ENCODE data around the gene PARL. TPM values are rescaled to one million over a fixed set of nuclear protein-coding genes. Genes with fewer than 3 reads are reported as not detected.
"Not testable (repeated sequence)": the region's sequence is repeated elsewhere in the genome, so short reads cannot be mapped to it uniquely, and the experiment has no call there.

Gene PARL
- total and polyA plus RNA-seq, 9 donors: 25.2 to 42.0 (median 34.1) TPM

GRCh38 chr3:183892610-183893214 is 8.0 kb upstream of the PARL start:
- Histone ChIP-seq H3K36me3 (ENCODE audit: control insufficient read depth, insufficient read depth, low read length) (no peaks in the 10 kb centered on the region), H3K4me1 (ENCODE audit: control insufficient read depth, insufficient read depth, low read length) (no peaks in the 10 kb centered on the region), H3K27ac (ENCODE audit: low read length) (no peak overlapping the region), H3K27me3 (ENCODE audit: control insufficient read depth, insufficient read depth, low read length) (peaks cover 8% of the 10 kb centered on the region), H3K9me3 (replicated peaks; ENCODE audit: control insufficient read depth, low read depth, low read length) (no peaks in the 10 kb centered on the region), H3K4me3 (ENCODE audit: low read length) (no peak overlapping the region)
- no peak for DNase-seq
- 73% methylated on average over 6 of the region's 9 CpGs for WGBS (ENCODE audit: insufficient coverage)

- no peaks in the 10 kb centered on the region for H3K36me3 ChIP-seq (ENCODE audit: control insufficient read depth, insufficient read depth, low read length)
- DNase-seq: no peak
- peaks cover 5% of the 10 kb centered on the region for H3K27me3 ChIP-seq (ENCODE audit: control insufficient read depth, insufficient read depth, low read length)
- H3K4me1 ChIP-seq (ENCODE audit: control insufficient read depth, insufficient read depth, low read length): peaks cover 8% of the 10 kb centered on the region
- H3K27ac ChIP-seq (ENCODE audit: low read length): no peak overlapping the region
- no peak overlapping the region for H3K4me3 ChIP-seq (ENCODE audit: low read length)
- 91% methylated on average over 8 of the region's 10 CpGs for WGBS (ENCODE audit: insufficient coverage)
- H3K9me3 ChIP-seq (replicated peaks; ENCODE audit: control insufficient read depth, low read depth, low read length): no peaks in the 10 kb centered on the region
Observed at GRCh38 chr3:183885766-183886165, 1.1 kb upstream of the PARL start.

GRCh38 chr3:183884097-183884426 is 618 bp downstream of the PARL start:
- Histone ChIP-seq H3K27ac (ENCODE audit: low read length) (peak overlapping the region; percentile 59), H3K4me1 (ENCODE audit: control insufficient read depth, insufficient read depth, low read length) (peaks cover 8% of the 10 kb centered on the region)

GRCh38 chr3:183883291-183884096 is 1.2 kb downstream of the PARL start:
- H3K27me3 ChIP-seq (ENCODE audit: control insufficient read depth, insufficient read depth, low read length): no peaks in the 10 kb centered on the region
- peaks cover 8% of the 10 kb centered on the region for H3K4me1 ChIP-seq (ENCODE audit: control insufficient read depth, insufficient read depth, low read length)
- no peak for DNase-seq
- peak overlapping the region; percentile 87 for H3K4me3 ChIP-seq (ENCODE audit: low read length)
- 89% methylated on average over 6 of the region's 16 CpGs for WGBS (ENCODE audit: insufficient coverage)
- H3K36me3 ChIP-seq (ENCODE audit: control insufficient read depth, insufficient read depth, low read length): no peaks in the 10 kb centered on the region
- no peak overlapping the region for H3K27ac ChIP-seq (ENCODE audit: low read length)
- H3K9me3 ChIP-seq (replicated peaks; ENCODE audit: control insufficient read depth, low read depth, low read length): no peaks in the 10 kb centered on the region

More at GRCh38 chr3:183884097-183884426, 618 bp downstream of the PARL start:
- DNase-seq: no peak
- Histone ChIP-seq H3K4me3 (ENCODE audit: low read length) (peak overlapping the region; percentile 87), H3K36me3 (ENCODE audit: control insufficient read depth, insufficient read depth, low read length) (no peaks in the 10 kb centered on the region), H3K9me3 (replicated peaks; ENCODE audit: control insufficient read depth, low read depth, low read length) (no peaks in the 10 kb centered on the region), H3K27me3 (ENCODE audit: control insufficient read depth, insufficient read depth, low read length) (peaks cover under 1% of the 10 kb centered on the region)
- no CpG with 5 or more reads among the region's 9 CpGs for WGBS (ENCODE audit: insufficient coverage)

GRCh38 chr3:183880121-183880520 is 4.6 kb downstream of the PARL start:
- Histone ChIP-seq H3K9me3 (replicated peaks; ENCODE audit: control insufficient read depth, low read depth, low read length) (no peaks in the 10 kb centered on the region), H3K4me3 (ENCODE audit: low read length) (no peak overlapping the region), H3K27ac (ENCODE audit: low read length) (no peak overlapping the region), H3K27me3 (ENCODE audit: control insufficient read depth, insufficient read depth, low read length) (no peaks in the 10 kb centered on the region), H3K36me3 (ENCODE audit: control insufficient read depth, insufficient read depth, low read length) (no peaks in the 10 kb centered on the region), H3K4me1 (ENCODE audit: control insufficient read depth, insufficient read depth, low read length) (peaks cover 7% of the 10 kb centered on the region)
- no peak for DNase-seq
- 81% methylated on average over 4 of the region's 9 CpGs for WGBS (ENCODE audit: insufficient coverage)

- WGBS (ENCODE audit: insufficient coverage): no CpG with 5 or more reads among the region's 2 CpGs
- Histone ChIP-seq H3K27me3 (ENCODE audit: control insufficient read depth, insufficient read depth, low read length) (no peaks in the 10 kb centered on the region), H3K27ac (ENCODE audit: low read length) (no peak overlapping the region), H3K36me3 (ENCODE audit: control insufficient read depth, insufficient read depth, low read length) (no peaks in the 10 kb centered on the region), H3K4me3 (ENCODE audit: low read length) (no peak overlapping the region), H3K9me3 (replicated peaks; ENCODE audit: control insufficient read depth, low read depth, low read length) (no peaks in the 10 kb centered on the region), H3K4me1 (ENCODE audit: control insufficient read depth, insufficient read depth, low read length) (peaks cover 5% of the 10 kb centered on the region)
- no peak for DNase-seq
Observed at GRCh38 chr3:183879243-183879642, 5.4 kb downstream of the PARL start.

GRCh38 chr3:183878071-183878470 is 6.6 kb downstream of the PARL start:
- Histone ChIP-seq H3K4me3 (ENCODE audit: low read length) (no peak overlapping the region), H3K9me3 (replicated peaks; ENCODE audit: control insufficient read depth, low read depth, low read length) (no peaks in the 10 kb centered on the region), H3K36me3 (ENCODE audit: control insufficient read depth, insufficient read depth, low read length) (no peaks in the 10 kb centered on the region), H3K27me3 (ENCODE audit: control insufficient read depth, insufficient read depth, low read length) (no peaks in the 10 kb centered on the region), H3K27ac (ENCODE audit: low read length) (no peak overlapping the region), H3K4me1 (ENCODE audit: control insufficient read depth, insufficient read depth, low read length) (no peaks in the 10 kb centered on the region)
- WGBS (ENCODE audit: insufficient coverage): 76% methylated on average over 3 of the region's 8 CpGs
- peak; percentile 68 for DNase-seq

GRCh38 chr3:183877227-183877626 is 7.5 kb downstream of the PARL start:
- not testable (repeated sequence) for H3K36me3 ChIP-seq (ENCODE audit: control insufficient read depth, insufficient read depth, low read length); H3K4me1 ChIP-seq (ENCODE audit: control insufficient read depth, insufficient read depth, low read length); DNase-seq; H3K9me3 ChIP-seq (replicated peaks; ENCODE audit: control insufficient read depth, low read depth, low read length); H3K27me3 ChIP-seq (ENCODE audit: control insufficient read depth, insufficient read depth, low read length); H3K27ac ChIP-seq (ENCODE audit: low read length); H3K4me3 ChIP-seq (ENCODE audit: low read length)
- 67% methylated on average over 1 of the region's 5 CpGs for WGBS (ENCODE audit: insufficient coverage)

- Histone ChIP-seq H3K36me3 (ENCODE audit: control insufficient read depth, insufficient read depth, low read length) (no peaks in the 10 kb centered on the region), H3K4me1 (ENCODE audit: control insufficient read depth, insufficient read depth, low read length) (no peaks in the 10 kb centered on the region)
- no peak for DNase-seq
Observed at GRCh38 chr3:183875411-183875810, 9.3 kb downstream of the PARL start.

GRCh38 chr3:183873914-183874313 is 10.8 kb downstream of the PARL start:
- Histone ChIP-seq H3K27me3 (ENCODE audit: control insufficient read depth, insufficient read depth, low read length) (no peaks in the 10 kb centered on the region), H3K36me3 (ENCODE audit: control insufficient read depth, insufficient read depth, low read length) (no peaks in the 10 kb centered on the region), H3K9me3 (replicated peaks; ENCODE audit: control insufficient read depth, low read depth, low read length) (no peaks in the 10 kb centered on the region), H3K4me1 (ENCODE audit: control insufficient read depth, insufficient read depth, low read length) (no peaks in the 10 kb centered on the region), H3K27ac (ENCODE audit: low read length) (no peak overlapping the region), H3K4me3 (ENCODE audit: low read length) (no peak overlapping the region)
- WGBS (ENCODE audit: insufficient coverage): 100% methylated on average over 1 of the region's 3 CpGs
- no peak for DNase-seq

More at GRCh38 chr3:183875411-183875810, 9.3 kb downstream of the PARL start:
- no peak overlapping the region for H3K27ac ChIP-seq (ENCODE audit: low read length)
- no peaks in the 10 kb centered on the region for H3K9me3 ChIP-seq (replicated peaks; ENCODE audit: control insufficient read depth, low read depth, low read length)
- H3K4me3 ChIP-seq (ENCODE audit: low read length): no peak overlapping the region
- H3K27me3 ChIP-seq (ENCODE audit: control insufficient read depth, insufficient read depth, low read length): no peaks in the 10 kb centered on the region
